IMR-90 (cell line): ENCODE measurements around the gene LCK.

ENCODE experiments used
- CEBPB ChIP-seq: IDR thresholded peaks from 2 replicates; pipeline ENCODE4 v1.6.1; 2012; ENCODE audit warnings: low read depth, low read length, improper control_type of control experiment
- FOS ChIP-seq: fragments of 150-350 bp; IDR thresholded peaks from 2 replicates; pipeline ENCODE4 v1.6.1; 2016; ENCODE audit warnings: low read depth, low read length
- MAFK ChIP-seq: IDR thresholded peaks from 2 replicates; pipeline ENCODE4 v1.6.1; 2012; ENCODE audit warnings: low read depth, low read length, improper control_type of control experiment
- MAZ ChIP-seq: IDR thresholded peaks from 2 replicates; pipeline ENCODE4 v1.6.1; 2012; ENCODE audit warnings: low read depth, mild to moderate bottlenecking, low read length, improper control_type of control experiment, moderate library complexity, borderline replicate concordance
- MXI1 ChIP-seq: IDR thresholded peaks from 2 replicates; pipeline ENCODE4 v1.6.1; 2012; ENCODE audit warnings: low read depth, mild to moderate bottlenecking, low read length, moderate library complexity, borderline replicate concordance
- POLR2A ChIP-seq: IDR thresholded peaks from 2 replicates; pipeline ENCODE4 v1.6.1; 2012; ENCODE audit warnings: mild to moderate bottlenecking, low read depth, low read length
- RAD21 ChIP-seq: IDR thresholded peaks from 2 replicates; pipeline ENCODE4 v1.6.1; 2012; ENCODE audit warnings: low read length, improper control_type of control experiment
- RCOR1 ChIP-seq: IDR thresholded peaks from 2 replicates; pipeline ENCODE4 v1.6.1; 2012; ENCODE audit warnings: mild to moderate bottlenecking, low read length, improper control_type of control experiment; ENCODE audit not compliant: insufficient replicate concordance
- RFX5 ChIP-seq: IDR thresholded peaks from 2 replicates; pipeline ENCODE4 v1.8.0; 2012; ENCODE audit warnings: low read depth, mild to moderate bottlenecking, low read length, moderate library complexity
- SMC3 ChIP-seq: fragments of 150-350 bp; IDR thresholded peaks from 2 replicates; pipeline ENCODE4 v1.6.1; 2016; ENCODE audit warnings: low read depth, mild to moderate bottlenecking, antibody characterized with exemption, low read length, moderate library complexity
- TF ChIP-seq, protein P1 (sequence below): conservative IDR thresholded peaks from 2 replicates; pipeline ENCODE4 v1.5.1; 2012; ENCODE audit warnings: mild to moderate bottlenecking, low read depth, low read length, improper control_type of control experiment
- TF ChIP-seq, protein P2 (sequence below): fragments of 150-350 bp; IDR thresholded peaks from 2 replicates; pipeline ENCODE4 v1.6.1; 2017; ENCODE audit warnings: mild to moderate bottlenecking, antibody characterized with exemption, low read length, low read depth
- TF ChIP-seq, protein P3 (sequence below): fragments of 150-350 bp; IDR thresholded peaks from 2 replicates; pipeline ENCODE4 v1.6.1; 2016; ENCODE audit warnings: low read depth, mild to moderate bottlenecking, low read length, moderate library complexity, borderline replicate concordance

DNA sequence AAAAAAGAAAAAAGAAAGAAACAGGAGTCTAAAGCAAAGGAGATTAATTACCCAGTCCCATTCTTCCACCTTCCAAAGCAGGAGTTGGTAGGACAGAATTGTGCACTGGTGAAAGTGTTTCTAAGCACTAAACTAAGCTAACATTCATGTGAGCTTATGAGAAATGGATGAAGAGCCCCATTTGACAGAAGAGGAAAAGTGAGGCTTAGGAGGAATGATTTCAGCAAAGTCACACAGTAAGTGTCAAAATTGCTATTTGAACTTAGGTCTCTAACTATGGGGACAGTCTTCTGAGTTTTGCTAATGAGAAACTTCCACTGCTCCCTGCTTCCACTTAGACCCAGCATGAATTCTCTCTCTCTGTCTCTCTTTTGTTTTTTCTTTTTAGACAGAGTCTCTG, 18.7 kb downstream of the LCK start:
- TF ChIP-seq POLR2A, result no peak
- TF ChIP-seq, protein P1, sequence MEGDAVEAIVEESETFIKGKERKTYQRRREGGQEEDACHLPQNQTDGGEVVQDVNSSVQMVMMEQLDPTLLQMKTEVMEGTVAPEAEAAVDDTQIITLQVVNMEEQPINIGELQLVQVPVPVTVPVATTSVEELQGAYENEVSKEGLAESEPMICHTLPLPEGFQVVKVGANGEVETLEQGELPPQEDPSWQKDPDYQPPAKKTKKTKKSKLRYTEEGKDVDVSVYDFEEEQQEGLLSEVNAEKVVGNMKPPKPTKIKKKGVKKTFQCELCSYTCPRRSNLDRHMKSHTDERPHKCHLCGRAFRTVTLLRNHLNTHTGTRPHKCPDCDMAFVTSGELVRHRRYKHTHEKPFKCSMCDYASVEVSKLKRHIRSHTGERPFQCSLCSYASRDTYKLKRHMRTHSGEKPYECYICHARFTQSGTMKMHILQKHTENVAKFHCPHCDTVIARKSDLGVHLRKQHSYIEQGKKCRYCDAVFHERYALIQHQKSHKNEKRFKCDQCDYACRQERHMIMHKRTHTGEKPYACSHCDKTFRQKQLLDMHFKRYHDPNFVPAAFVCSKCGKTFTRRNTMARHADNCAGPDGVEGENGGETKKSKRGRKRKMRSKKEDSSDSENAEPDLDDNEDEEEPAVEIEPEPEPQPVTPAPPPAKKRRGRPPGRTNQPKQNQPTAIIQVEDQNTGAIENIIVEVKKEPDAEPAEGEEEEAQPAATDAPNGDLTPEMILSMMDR, result no peak
- TF ChIP-seq RCOR1, result no peak
- TF ChIP-seq RFX5, result no peak
- TF ChIP-seq, protein P2, sequence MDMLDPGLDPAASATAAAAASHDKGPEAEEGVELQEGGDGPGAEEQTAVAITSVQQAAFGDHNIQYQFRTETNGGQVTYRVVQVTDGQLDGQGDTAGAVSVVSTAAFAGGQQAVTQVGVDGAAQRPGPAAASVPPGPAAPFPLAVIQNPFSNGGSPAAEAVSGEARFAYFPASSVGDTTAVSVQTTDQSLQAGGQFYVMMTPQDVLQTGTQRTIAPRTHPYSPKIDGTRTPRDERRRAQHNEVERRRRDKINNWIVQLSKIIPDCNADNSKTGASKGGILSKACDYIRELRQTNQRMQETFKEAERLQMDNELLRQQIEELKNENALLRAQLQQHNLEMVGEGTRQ, result no peak
- no peak for TF ChIP-seq MAZ
- no peak for TF ChIP-seq SMC3
- TF ChIP-seq MAFK, result no peak
- no peak for TF ChIP-seq MXI1
- TF ChIP-seq CEBPB, result no peak
- no peak for TF ChIP-seq FOS
- TF ChIP-seq RAD21, result no peak
- TF ChIP-seq, protein P3, sequence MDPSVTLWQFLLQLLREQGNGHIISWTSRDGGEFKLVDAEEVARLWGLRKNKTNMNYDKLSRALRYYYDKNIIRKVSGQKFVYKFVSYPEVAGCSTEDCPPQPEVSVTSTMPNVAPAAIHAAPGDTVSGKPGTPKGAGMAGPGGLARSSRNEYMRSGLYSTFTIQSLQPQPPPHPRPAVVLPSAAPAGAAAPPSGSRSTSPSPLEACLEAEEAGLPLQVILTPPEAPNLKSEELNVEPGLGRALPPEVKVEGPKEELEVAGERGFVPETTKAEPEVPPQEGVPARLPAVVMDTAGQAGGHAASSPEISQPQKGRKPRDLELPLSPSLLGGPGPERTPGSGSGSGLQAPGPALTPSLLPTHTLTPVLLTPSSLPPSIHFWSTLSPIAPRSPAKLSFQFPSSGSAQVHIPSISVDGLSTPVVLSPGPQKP, result no peak
